HEK293 (cell line): Measurements from ENCODE around the gene OR10H5.

Experiments
- CTCF ChIA-PET: fragments of 350-600 bp; formaldehyde crosslinking; extraction: SDS; loops from one replicate; lab custom pipeline; 2021; ENCODE audit warnings: antibody characterized with exemption; lab: Yijun Ruan, JAX
- POLR2A ChIA-PET: fragments of 300-600 bp; formaldehyde crosslinking; extraction: SDS; loops from one replicate; lab custom pipeline; 2020; ENCODE audit warnings: antibody characterized with exemption, inconsistent platforms; lab: Yijun Ruan, JAX
- H3K27ac ChIP-seq: fragments of 200-500 bp; sonication (Bioruptor generic); 2 replicates; pipeline ENCODE4 v1.5.1; 2014; ENCODE audit warnings: low read depth, low read length, control low read depth, inconsistent platforms; ENCODE audit errors: extremely low read depth
- H3K36me3 ChIP-seq, 2 experiments: fragments of 200-500 bp in 1 of 2; sonication (Bioruptor generic) in 1 of 2; 1 replicate in 1 of 2; 2 replicates in 1 of 2; pipeline ENCODE4 v1.5.1; 2014 to 2017; ENCODE audit warnings: inconsistent platforms in 2 of 2, low read length in 2 of 2; ENCODE audit not compliant: control insufficient read depth in 2 of 2, insufficient read depth in 1 of 2
- H3K4me1 ChIP-seq: fragments of 200-500 bp; sonication (Bioruptor generic); 2 replicates; pipeline ENCODE4 v1.5.1; 2014; ENCODE audit warnings: mild to moderate bottlenecking, low read length, inconsistent platforms; ENCODE audit not compliant: control insufficient read depth, insufficient read depth
- H3K4me3 ChIP-seq: 2 replicates; pipeline ENCODE4 v1.5.1; 2011; ENCODE audit warnings: low read depth, mild to moderate bottlenecking, control low read depth, low read length, moderate library complexity
- H3K9me3 ChIP-seq: fragments of 200-500 bp; sonication (Bioruptor generic); 2 replicates; pipeline ENCODE4 v1.5.1; 2014; ENCODE audit warnings: low read depth, low read length, inconsistent platforms; ENCODE audit not compliant: control insufficient read depth, insufficient read depth
- GLIS2 ChIP-seq: fragments of 450-650 bp; formaldehyde crosslinking; IDR thresholded peaks from 2 replicates; pipeline ENCODE4 v1.5.1; 2016; ENCODE audit warnings: missing biosample characterization, missing genetic modification characterization
- KLF7 ChIP-seq: fragments of 450-650 bp; formaldehyde crosslinking; IDR thresholded peaks from 2 replicates; pipeline ENCODE4 v1.5.1; 2016; ENCODE audit warnings: missing biosample characterization, missing genetic modification characterization, borderline replicate concordance
- MEIS1 ChIP-seq: sonication (generic); formaldehyde crosslinking; IDR thresholded peaks from 2 replicates; pipeline ENCODE4 v1.8.1; 2022; ENCODE audit warnings: missing genetic modification reagents, mild to moderate bottlenecking, borderline replicate concordance
- OVOL3 ChIP-seq: fragments of 450-650 bp; formaldehyde crosslinking; IDR thresholded peaks from 2 replicates; pipeline ENCODE4 v1.5.1; 2016; ENCODE audit warnings: missing biosample characterization, missing genetic modification characterization
- PRDM10 ChIP-seq: fragments of 450-650 bp; formaldehyde crosslinking; IDR thresholded peaks from 2 replicates; pipeline ENCODE4 v1.5.1; 2016; ENCODE audit warnings: missing biosample characterization, missing genetic modification characterization
- TSHZ1 ChIP-seq: fragments of 450-650 bp; formaldehyde crosslinking; IDR thresholded peaks from 2 replicates; pipeline ENCODE4 v1.5.1; 2016; ENCODE audit warnings: missing biosample characterization, missing genetic modification characterization, borderline replicate concordance
- YY2 ChIP-seq: fragments of 450-650 bp; formaldehyde crosslinking; IDR thresholded peaks from 2 replicates; pipeline ENCODE4 v1.5.1; 2016; ENCODE audit warnings: missing biosample characterization, missing genetic modification characterization
- ZBTB8A ChIP-seq: fragments of 450-650 bp; formaldehyde crosslinking; IDR thresholded peaks from 2 replicates; pipeline ENCODE4 v1.5.1; 2016; ENCODE audit warnings: missing biosample characterization, missing genetic modification characterization
- ZNF140 ChIP-seq: fragments of 450-650 bp; formaldehyde crosslinking; IDR thresholded peaks from 2 replicates; pipeline ENCODE4 v1.5.1; 2016; ENCODE audit warnings: missing biosample characterization, missing genetic modification characterization
- ZNF2 ChIP-seq: fragments of 450-650 bp; formaldehyde crosslinking; IDR thresholded peaks from 2 replicates; pipeline ENCODE4 v1.5.1; 2016; ENCODE audit warnings: missing biosample characterization, missing genetic modification characterization
- ZNF274 ChIP-seq, 2 experiments: fragments of 200-500 bp in 1 of 2; fragments of 450-650 bp in 1 of 2; sonication (Bioruptor generic) in 1 of 2; formaldehyde crosslinking in 1 of 2; IDR thresholded peaks; 2 replicates each; pipeline versions ENCODE4 v1.5.1 to v1.6.1; 2014 to 2016; ENCODE audit warnings: borderline replicate concordance in 1 of 2, inconsistent platforms in 1 of 2, low read length in 1 of 2, missing biosample characterization in 1 of 2, missing genetic modification characterization in 1 of 2
- ZNF335 ChIP-seq: fragments of 450-650 bp; formaldehyde crosslinking; conservative IDR thresholded peaks from 2 replicates; pipeline ENCODE4 v1.5.1; 2016; ENCODE audit warnings: missing biosample characterization, missing genetic modification characterization
- ZNF350 ChIP-seq: fragments of 450-650 bp; formaldehyde crosslinking; IDR thresholded peaks from 2 replicates; pipeline ENCODE4 v1.5.0; 2017; ENCODE audit warnings: missing biosample characterization, mild to moderate bottlenecking, missing genetic modification characterization
- ZNF391 ChIP-seq: fragments of 450-650 bp; formaldehyde crosslinking; IDR thresholded peaks from 2 replicates; pipeline ENCODE4 v1.5.1; 2016; ENCODE audit warnings: low read depth, missing biosample characterization, missing genetic modification characterization, borderline replicate concordance
- ZNF404 ChIP-seq: fragments of 450-650 bp; formaldehyde crosslinking; IDR thresholded peaks from 2 replicates; pipeline ENCODE4 v1.5.1; 2017; ENCODE audit warnings: missing biosample characterization, missing genetic modification characterization
- ZNF501 ChIP-seq: fragments of 450-650 bp; formaldehyde crosslinking; IDR thresholded peaks from 2 replicates; pipeline ENCODE4 v1.5.1; 2016; ENCODE audit warnings: missing biosample characterization, missing genetic modification characterization
- ZNF518A ChIP-seq: fragments of 450-650 bp; formaldehyde crosslinking; conservative IDR thresholded peaks from 2 replicates; pipeline ENCODE4 v1.5.1; 2016; ENCODE audit warnings: low read depth, missing biosample characterization, missing genetic modification characterization
- ZNF555 ChIP-seq: fragments of 450-650 bp; formaldehyde crosslinking; conservative IDR thresholded peaks from 2 replicates; pipeline ENCODE4 v1.5.1; 2017; ENCODE audit warnings: missing biosample characterization, mild to moderate bottlenecking, missing genetic modification characterization, inconsistent platforms
- ZNF561 ChIP-seq: fragments of 450-650 bp; IDR thresholded peaks from 2 replicates; pipeline ENCODE4 v1.5.1; 2018; ENCODE audit warnings: missing biosample characterization, missing genetic modification characterization, borderline replicate concordance
- ZNF76 ChIP-seq: fragments of 450-650 bp; formaldehyde crosslinking; IDR thresholded peaks from 2 replicates; pipeline ENCODE4; 2016; ENCODE audit warnings: low read depth, missing biosample characterization, missing genetic modification characterization, borderline replicate concordance
- ZNF768 ChIP-seq: fragments of 450-650 bp; formaldehyde crosslinking; IDR thresholded peaks from 2 replicates; pipeline ENCODE4 v1.5.1; 2018; ENCODE audit warnings: missing biosample characterization, mild to moderate bottlenecking, missing genetic modification characterization
- ZSCAN23 ChIP-seq: fragments of 450-650 bp; formaldehyde crosslinking; IDR thresholded peaks from 2 replicates; pipeline ENCODE4 v1.5.1; 2016; ENCODE audit warnings: missing biosample characterization, missing genetic modification characterization

The OR10H5 gene

GRCh38 chr19:15836330-15837220 lies 49.1 kb downstream of the OR10H5 start (continued):
- TF ChIP-seq TSHZ1 (tag by site-specific recombination) (no peak), YY2 (tag by site-specific recombination) (no peak), GLIS2 (tag by site-specific recombination) (peak; percentile 19; the same call in 1 of the 2 replicates), ZNF518A (peak; percentile 94), ZNF768 (no peak), ZNF404 (tag by site-specific recombination) (no peak), ZNF274 (IDR thresholded peaks at IDR 0.05; ENCODE audit: low read length) (no peak), ZNF274 (tag by site-specific recombination; IDR thresholded peaks at IDR 0.05; ENCODE audit: borderline replicate concordance) (no peak), ZNF2 (tag by site-specific recombination) (0 out of 2 replicates have a peak, but pooled peaks have one; percentile 25)

- peak overlapping the region; percentile 87 for H3K27ac ChIP-seq
- no peak for TF ChIP-seq ZNF555
- no peak for TF ChIP-seq MEIS1
- TF ChIP-seq ZNF501, result no peak
- TF ChIP-seq ZNF335 (tag by site-specific recombination), result peak; percentile 66; the same call in 1 of the 2 replicates
- TF ChIP-seq ZNF140 (tag by site-specific recombination), result no peak
- no peak for TF ChIP-seq ZSCAN23
- TF ChIP-seq ZNF76 (tag by site-specific recombination), result no peak
- TF ChIP-seq PRDM10 (tag by site-specific recombination), result no peak
- no peak for TF ChIP-seq KLF7 (tag by site-specific recombination)
- no peak for TF ChIP-seq ZBTB8A (tag by site-specific recombination)
- TF ChIP-seq ZNF391 (tag by site-specific recombination), result no peak
- TF ChIP-seq OVOL3 (tag by site-specific recombination), result no peak
- TF ChIP-seq ZNF561, result peak; percentile 92; the same call in 1 of the 2 replicates
- peak; percentile 72; the same call in 1 of the 2 replicates for TF ChIP-seq ZNF350 (tag by site-specific recombination)
Observed at GRCh38 chr19:15837221-15837731, 49.8 kb downstream of the OR10H5 start.

More at GRCh38 chr19:15837221-15837731, 49.8 kb downstream of the OR10H5 start:
- Histone ChIP-seq H3K36me3 (no peaks in the 10 kb centered on the region), H3K4me3 (peak overlapping the region; percentile 73), H3K9me3 (no peaks in the 10 kb centered on the region), H3K4me1 (no peaks in the 10 kb centered on the region)
- ChIA-PET CTCF (interaction anchor here (0.5 to 1.0 kb wide), 2 partner anchors 75 to 348 kb away, joined by 3 to 4 read pairs; partner anchors contain the start of gene FAM32A), POLR2A (interaction anchor here (0.6 to 0.9 kb wide), 4 partner anchors 10 to 642 kb away, joined by 3 to 5 read pairs (median 3); no protein-coding TSS in a partner anchor)
